Measurements from ENCODE around the gene PHTF1. TPM values are rescaled to one million over a fixed set of nuclear protein-coding genes. Genes with fewer than 3 reads are reported as not detected.
A peak's percentile ranks its signal among the peaks of the same experiment; 100 is the strongest.

The PHTF1 gene
- total RNA-seq (2021), result 46.2 and 61.2 TPM in 2 replicates
- Bru-seq, nascent RNA, result percentile 90 among the genes with signal in this experiment
- percentile 82 among the genes with signal in this experiment for BruChase-seq, experiment 1, labeled RNA remaining after a 2-hour chase
- BruChase-seq, experiment 2, labeled RNA remaining after a 6-hour chase, result percentile 84 among the genes with signal in this experiment
- long read RNA-seq, transcript PHTF1-205 (18 exons, 3,244 nt), result minor isoform, 9 of 125 reads
- long read RNA-seq, transcript PHTF1-204 (19 exons, 3,273 nt), result major isoform, 24 of 125 reads
- long read RNA-seq, partial matches to known transcripts, result 61 of 125 reads
- long read RNA-seq, other reads (novel, unspliced or antisense), result 27 of 125 reads

GRCh38 chr1:113759333-113760101 lies at the start of gene PHTF1:
Gene PHTF1, minus strand, starts transcription at chr1:113759486. Its CDS starts 783 bp downstream, at chr1:113758703.
- ChIA-PET POLR2A (ENCODE audit: unreplicated experiment) (interaction anchor here (0.6 to 1.0 kb wide), 6 partner anchors 53 to 352 kb away, joined by 3 to 23 read pairs (median 6); partner anchors contain the start of gene RSBN1), CTCF (interaction anchor here (0.7 to 1.3 kb wide), 2 partner anchors 30 to 144 kb away, joined by 3 to 8 read pairs; no protein-coding TSS in a partner anchor)
- Histone ChIP-seq H2AFZ (peak within 1 kb of the TSS; percentile 95), H3K27me3 (ENCODE audit: insufficient read depth, low read depth) (no peaks in the 10 kb centered on the region), H3K79me2 (ENCODE audit: low read depth) (peaks cover 30% of the 10 kb centered on the region), H3K4me3 (peak within 1 kb of the TSS; percentile 99), H3K4me2 (peak within 1 kb of the TSS; percentile 90), H3K9me3 (ENCODE audit: insufficient read depth, low read depth) (no peaks in the 10 kb centered on the region), H4K20me1 (ENCODE audit: insufficient read depth) (no peaks in the 10 kb centered on the region), H3K9me2 (ENCODE audit: insufficient read depth) (no peaks in the 10 kb centered on the region), H3K4me1 (replicated peaks; ENCODE audit: insufficient read depth) (peaks cover 17% of the 10 kb centered on the region), H3F3A (ENCODE audit: insufficient read depth, low read depth) (peaks cover 48% of the 10 kb centered on the region), H3K27ac (peak within 1 kb of the TSS; percentile 78), H3K36me3 (ENCODE audit: low read depth) (peaks cover 8% of the 10 kb centered on the region; the same call in 1 of the 2 replicates)
- intact Hi-C loops (cut with micrococcal nuclease; ENCODE audit: unreplicated experiment), result loop anchor here (1.0 to 5.0 kb wide), 3 partner anchors 53 to 183 kb away; partner anchors contain the start of genes DCLRE1B and RSBN1
- TF ChIP-seq CTCF (conservative IDR thresholded peaks at IDR 0.05) (no peak), EZH2 (IDR thresholded peaks at IDR 0.05; ENCODE audit: low read depth) (no peak)
- BruUV-seq (replicated peaks), result TSS peak; percentile 92
- peak; percentile 66 to 71 for DNase-seq

GRCh38 chr1:113808450-113809195 lies 49.3 kb upstream of the PHTF1 start:
- DNase-seq, result no peak
- TF ChIP-seq EZH2 (IDR thresholded peaks at IDR 0.05; ENCODE audit: low read depth), result no peak
- no peak for TF ChIP-seq CTCF (conservative IDR thresholded peaks at IDR 0.05)
- H3K9me2 ChIP-seq (ENCODE audit: insufficient read depth), result no peaks in the 10 kb centered on the region
- ChIA-PET CTCF (no interaction called here), POLR2A (ENCODE audit: unreplicated experiment) (no interaction called here)
- peaks cover 83% of the 10 kb centered on the region for H3K79me2 ChIP-seq (ENCODE audit: low read depth)
- peaks cover 5% of the 10 kb centered on the region; the same call in 1 of the 2 replicates for H3K36me3 ChIP-seq (ENCODE audit: low read depth)
- BruUV-seq (replicated peaks), result no TSS peak
- intact Hi-C loops (cut with micrococcal nuclease; ENCODE audit: unreplicated experiment), result no loop called here
- peak overlapping the region; percentile 78 for H3K4me2 ChIP-seq
- H3K4me1 ChIP-seq (replicated peaks; ENCODE audit: insufficient read depth), result peaks cover 42% of the 10 kb centered on the region
- H4K20me1 ChIP-seq (ENCODE audit: insufficient read depth), result peaks cover 11% of the 10 kb centered on the region
- no peaks in the 10 kb centered on the region for H3K9me3 ChIP-seq (ENCODE audit: insufficient read depth, low read depth)
- H3K27me3 ChIP-seq (ENCODE audit: insufficient read depth, low read depth), result no peaks in the 10 kb centered on the region
- peak overlapping the region; percentile 21; the same call in 1 of the 2 replicates for H3K4me3 ChIP-seq
- peaks cover 9% of the 10 kb centered on the region; the same call in 1 of the 2 replicates for H3F3A ChIP-seq (ENCODE audit: insufficient read depth, low read depth)
- no peak overlapping the region; the same call in 1 of the 2 replicates for H2AFZ ChIP-seq
- H3K27ac ChIP-seq, result 0 out of 2 replicates have a peak overlapping the region, but pooled peaks have one; percentile 13

- ChIA-PET CTCF (no interaction called here), POLR2A (ENCODE audit: unreplicated experiment) (no interaction called here)
Measured at GRCh38 chr1:113805639-113806038, 46.4 kb upstream of the PHTF1 start.

More at GRCh38 chr1:113805639-113806038, 46.4 kb upstream of the PHTF1 start:
- H3K4me3 ChIP-seq, result no peak overlapping the region
- no peaks in the 10 kb centered on the region for H3K27me3 ChIP-seq (ENCODE audit: insufficient read depth, low read depth)
- no peak for DNase-seq
- H3F3A ChIP-seq (ENCODE audit: insufficient read depth, low read depth), result peaks cover 9% of the 10 kb centered on the region; the same call in 1 of the 2 replicates
- intact Hi-C loops (cut with micrococcal nuclease; ENCODE audit: unreplicated experiment), result no loop called here
- BruUV-seq (replicated peaks), result no TSS peak
- H4K20me1 ChIP-seq (ENCODE audit: insufficient read depth), result peaks cover 11% of the 10 kb centered on the region
- no peaks in the 10 kb centered on the region for H3K9me3 ChIP-seq (ENCODE audit: insufficient read depth, low read depth)
- H3K36me3 ChIP-seq (ENCODE audit: low read depth), result peaks cover 5% of the 10 kb centered on the region; the same call in 1 of the 2 replicates
- TF ChIP-seq CTCF (conservative IDR thresholded peaks at IDR 0.05) (no peak), EZH2 (IDR thresholded peaks at IDR 0.05; ENCODE audit: low read depth) (no peak)
- peak overlapping the region; percentile 18; the same call in 1 of the 2 replicates for H3K27ac ChIP-seq
- H3K4me1 ChIP-seq (replicated peaks; ENCODE audit: insufficient read depth), result peaks cover 35% of the 10 kb centered on the region
- H2AFZ ChIP-seq, result no peak overlapping the region
- H3K79me2 ChIP-seq (ENCODE audit: low read depth), result peaks cover 99% of the 10 kb centered on the region
- H3K9me2 ChIP-seq (ENCODE audit: insufficient read depth), result no peaks in the 10 kb centered on the region
- no peak overlapping the region for H3K4me2 ChIP-seq
